Raji (cell line): ENCODE data around the gene RPL13.

ENCODE experiments used
- POLR2A ChIP-seq: IDR thresholded peaks from 2 replicates; pipeline ENCODE4 v1.6.1; 2011; ENCODE audit warnings: low read depth, low read length, control low read depth; ENCODE audit not compliant: insufficient read depth

RPL13 gene

GRCh38 chr16:89576153-89577054, 15.9 kb downstream of the RPL13 start:
- no peak for TF ChIP-seq POLR2A

DNA sequence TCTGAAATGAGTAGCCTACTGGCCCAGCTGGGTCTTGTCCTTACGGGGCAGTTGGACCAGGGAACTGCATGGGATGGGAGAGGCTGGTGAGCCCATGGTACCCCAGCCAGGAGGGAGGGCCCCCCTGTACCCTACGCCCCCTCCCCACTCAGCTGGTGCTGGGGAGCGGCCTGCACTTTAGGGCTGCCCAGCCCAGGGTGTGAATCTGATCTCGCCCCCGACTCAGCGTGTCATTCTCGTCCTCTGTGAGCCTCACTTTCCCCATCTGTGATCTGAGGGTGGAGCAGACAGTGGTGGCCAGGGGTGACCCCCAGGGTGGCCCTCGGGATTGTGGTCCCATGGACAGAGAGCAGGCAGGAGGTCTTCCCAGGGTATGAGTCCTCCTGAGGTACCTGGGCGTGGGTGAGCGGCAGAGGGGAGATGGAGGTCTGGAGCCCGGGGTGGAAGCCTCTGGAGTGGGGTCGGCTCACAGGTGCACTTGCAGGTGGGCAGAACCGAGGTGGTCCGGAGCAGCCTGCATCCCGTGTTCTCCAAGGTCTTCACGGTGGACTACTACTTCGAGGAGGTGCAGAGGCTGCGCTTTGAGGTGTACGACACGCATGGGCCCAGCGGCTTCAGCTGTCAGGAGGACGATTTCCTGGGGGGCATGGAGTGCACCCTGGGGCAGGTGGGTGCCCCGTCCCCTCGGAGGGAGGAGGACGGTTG, 16.7 kb downstream of the RPL13 start:
- TF ChIP-seq POLR2A: no peak

- TF ChIP-seq POLR2A: no peak
These were observed 18.9 kb downstream of the RPL13 start for GRCh38 chr16:89579351-89579750.

DNA sequence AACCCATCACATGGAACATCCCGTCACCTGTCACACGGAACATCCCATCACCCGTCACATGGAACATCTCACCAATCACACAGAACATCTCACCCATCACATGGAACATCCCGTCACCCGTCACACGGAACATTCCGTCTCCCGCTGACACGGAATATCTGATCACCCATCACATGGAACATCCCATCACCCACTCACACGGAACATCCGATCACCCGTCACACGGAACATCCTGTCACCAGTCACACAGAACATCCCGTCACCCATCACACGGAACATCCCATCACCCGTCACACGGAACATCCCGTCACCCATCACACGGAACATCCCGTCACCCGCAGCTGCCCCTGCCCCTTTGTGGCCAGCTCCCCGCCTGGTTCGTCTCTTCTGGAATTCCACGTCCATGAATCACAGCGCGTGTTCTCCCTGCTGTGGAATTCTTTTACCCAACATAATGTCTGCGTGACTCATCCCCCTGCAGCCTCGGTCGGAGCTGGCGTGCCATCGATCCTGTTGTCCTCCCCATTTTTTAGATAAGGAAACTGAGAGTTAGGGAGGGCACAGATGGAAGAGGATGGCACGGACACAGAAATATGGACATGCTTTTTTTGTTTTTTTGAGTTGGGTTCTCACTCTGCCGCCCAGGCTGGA, 20.7 kb downstream of the RPL13 start:
- TF ChIP-seq POLR2A: no peak

GRCh38 chr16:89581861-89582563, 21.5 kb downstream of the RPL13 start:
- no peak for TF ChIP-seq POLR2A

DNA sequence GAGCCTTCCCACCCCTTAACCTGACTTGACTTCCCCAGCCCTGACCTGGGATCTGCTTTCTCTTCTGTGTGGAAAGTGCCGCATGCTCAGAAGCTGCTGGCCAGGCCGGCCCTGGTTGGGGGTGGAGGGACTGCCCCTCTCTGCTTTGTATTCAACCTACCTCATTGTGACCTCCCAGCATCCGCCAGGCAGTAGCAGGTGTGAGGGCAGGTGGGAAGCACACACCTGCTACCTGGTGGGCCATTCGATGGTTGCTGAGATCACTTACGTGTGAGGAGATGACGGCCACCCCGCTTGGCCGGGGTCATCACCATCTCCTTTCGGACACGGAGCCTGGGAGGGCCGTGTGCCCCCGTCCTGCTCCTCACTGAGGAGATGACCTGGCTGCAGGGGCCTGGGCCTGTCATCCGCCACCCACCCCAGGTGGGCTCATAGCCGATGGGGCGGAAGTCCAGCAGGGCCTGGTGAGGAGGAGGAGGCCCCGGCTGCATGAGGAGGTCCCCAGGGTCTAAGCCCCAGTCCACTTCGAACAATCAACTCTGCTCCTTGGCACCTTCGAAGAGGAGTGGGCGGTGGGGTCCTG, 22.2 kb downstream of the RPL13 start:
- TF ChIP-seq POLR2A: no peak

GRCh38 chr16:89583197-89583894, 22.9 kb downstream of the RPL13 start:
- no peak for TF ChIP-seq POLR2A

DNA sequence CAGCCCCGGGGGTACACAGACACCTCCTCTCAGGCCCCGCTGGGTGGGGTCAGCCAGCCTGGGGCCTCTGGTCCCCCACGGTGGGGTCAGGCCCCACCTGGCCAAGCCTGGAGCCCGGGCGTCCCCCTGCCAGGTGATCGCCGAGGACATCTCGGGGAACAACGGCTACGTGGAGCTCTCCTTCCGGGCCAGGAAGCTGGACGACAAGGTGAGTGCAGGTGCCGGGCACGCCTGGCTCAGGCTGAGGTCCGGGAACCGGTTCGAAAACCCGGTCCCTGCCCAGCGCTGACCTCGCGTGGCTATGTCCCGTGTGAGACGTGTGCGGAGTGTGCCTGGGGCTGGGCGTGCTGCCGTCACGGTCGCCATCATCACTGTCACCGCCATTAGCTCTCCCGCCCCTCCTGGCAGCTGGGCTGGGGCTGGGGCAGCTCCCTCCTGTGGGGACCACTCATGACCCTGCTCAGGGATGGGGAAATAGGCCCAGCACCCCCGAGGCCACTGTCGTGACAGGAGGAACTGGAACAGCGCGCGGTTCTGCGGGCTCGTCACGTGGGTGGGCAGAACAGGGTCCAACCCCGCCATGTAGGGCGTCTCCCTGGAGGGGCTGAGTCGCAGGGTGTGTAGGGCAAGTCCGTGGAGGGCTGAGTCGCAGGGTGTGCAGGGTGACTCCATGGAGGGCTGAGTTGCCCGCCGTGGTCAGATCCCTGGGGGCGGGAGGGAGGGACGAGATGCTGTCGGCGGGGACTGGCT, 23.6 kb downstream of the RPL13 start:
- TF ChIP-seq POLR2A: no peak

DNA sequence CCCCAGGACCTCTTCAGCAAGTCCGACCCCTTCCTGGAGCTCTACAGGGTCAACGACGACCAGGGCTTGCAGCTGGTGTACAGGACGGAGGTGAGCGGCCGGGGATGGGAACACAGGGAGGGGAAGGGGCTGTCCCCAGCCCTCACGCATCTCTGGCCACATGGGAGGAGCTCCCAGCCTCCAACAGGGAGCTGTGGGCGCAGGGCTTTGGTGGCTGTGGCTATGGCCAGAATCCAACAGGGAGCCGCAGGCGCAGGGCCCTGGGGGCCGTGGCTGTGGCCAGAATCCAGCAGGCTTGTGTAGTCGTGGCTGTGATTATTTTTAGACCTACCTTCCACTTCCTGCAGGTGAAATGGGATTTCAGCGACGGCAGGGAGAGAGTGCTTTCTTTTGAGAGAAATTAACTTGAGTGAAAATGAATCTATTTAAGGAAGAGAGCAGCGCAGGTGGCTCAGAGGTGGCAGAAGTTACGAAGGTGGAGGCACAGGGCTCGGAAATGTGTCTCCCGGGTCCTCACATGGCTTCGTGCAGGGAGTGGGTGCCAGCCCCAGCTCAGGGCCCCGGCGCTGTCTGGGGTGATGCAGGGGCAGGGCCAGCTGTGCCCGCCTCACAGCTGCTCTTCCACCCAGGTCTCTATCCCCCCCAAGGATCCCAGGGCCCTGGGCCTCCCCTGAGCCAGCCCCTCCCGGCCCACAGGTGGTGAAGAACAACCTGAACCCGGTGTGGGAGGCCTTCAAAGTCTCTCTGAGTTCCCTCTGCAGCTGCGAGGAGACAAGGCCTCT, 24.5 kb downstream of the RPL13 start:
- no peak for TF ChIP-seq POLR2A

DNA sequence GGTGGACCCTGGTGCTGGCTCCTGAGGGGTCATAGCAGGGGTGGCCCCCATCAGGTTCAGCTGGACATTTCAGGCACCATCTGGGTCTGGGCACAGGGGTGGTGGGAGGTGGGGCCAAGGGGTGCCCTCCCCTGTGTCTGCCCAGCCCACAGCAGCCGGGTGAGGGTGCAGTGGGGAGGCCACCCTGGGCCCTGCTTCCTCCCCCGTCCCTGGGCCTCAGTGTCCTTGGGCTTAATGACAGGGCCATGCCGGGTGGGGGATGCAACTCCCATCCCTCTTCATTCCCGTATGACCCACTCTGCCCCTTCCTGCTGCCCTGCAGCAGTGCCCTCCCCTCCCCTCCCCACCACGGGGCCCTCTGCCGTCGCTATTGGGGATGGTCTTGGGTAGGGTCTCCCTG, 25.7 kb downstream of the RPL13 start:
- TF ChIP-seq POLR2A: no peak

DNA sequence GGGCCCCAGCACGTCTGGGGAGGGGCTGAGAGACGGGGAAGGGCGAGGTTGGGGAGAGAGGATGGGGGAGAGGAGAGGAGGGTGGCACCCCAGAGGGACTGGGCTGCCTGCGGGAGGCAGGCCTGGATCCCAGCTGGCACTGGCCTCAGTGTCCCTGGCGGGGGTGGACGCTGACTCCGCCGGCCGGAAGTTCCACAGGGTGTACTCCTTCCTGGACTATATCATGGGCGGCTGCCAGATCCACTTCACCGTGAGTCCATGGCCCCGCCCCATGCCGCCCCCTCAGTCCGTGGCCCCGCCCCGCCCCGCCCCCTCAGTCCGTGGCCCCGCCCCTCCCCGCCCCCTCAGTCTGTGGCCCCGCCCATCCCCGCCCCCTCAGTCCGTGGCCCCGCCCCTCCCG, 26.4 kb downstream of the RPL13 start:
- no peak for TF ChIP-seq POLR2A

DNA sequence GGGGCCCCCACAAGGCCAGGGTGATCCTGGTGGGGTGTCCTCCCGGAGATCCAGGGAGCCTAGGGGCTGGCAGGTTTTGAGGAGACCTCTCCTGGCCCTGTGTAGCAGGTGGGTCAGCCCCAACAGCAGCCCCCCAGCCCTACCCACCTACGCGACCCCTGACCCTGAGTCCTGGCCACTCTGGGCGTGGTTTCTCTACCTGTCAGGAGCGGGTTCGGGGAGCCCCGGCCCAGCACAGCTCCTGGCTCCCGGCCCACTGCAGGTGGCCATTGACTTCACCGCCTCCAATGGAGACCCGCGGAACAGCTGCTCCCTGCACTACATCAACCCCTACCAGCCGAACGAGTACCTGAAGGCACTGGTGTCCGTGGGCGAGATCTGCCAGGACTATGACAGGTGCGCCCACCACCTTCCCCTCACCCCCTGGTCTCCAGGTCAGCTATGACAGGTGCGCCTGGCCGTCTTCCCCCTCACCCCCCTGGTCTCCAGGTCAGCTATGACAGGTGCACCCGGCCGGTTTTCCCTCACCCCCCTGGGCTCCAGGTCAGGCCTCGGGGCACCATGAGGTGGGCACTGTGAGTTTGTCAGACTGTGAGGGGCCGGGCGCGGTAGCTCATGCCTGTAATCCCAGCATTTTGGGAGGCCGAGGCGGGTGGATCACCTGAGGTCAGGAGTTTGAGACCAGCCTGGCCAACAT, 28.1 kb downstream of the RPL13 start:
- TF ChIP-seq POLR2A: no peak
